RWPE1 (cell line): ENCODE results near the gene FAM131C.
"Not testable (repeated sequence)": the region's sequence is repeated elsewhere in the genome, so short reads cannot be mapped to it uniquely, and the experiment has no call there.

Experiments
- CTCF ChIA-PET: fragments of 350-600 bp; sonication (Branson Sonifier 250); formaldehyde crosslinking; extraction: SDS; loops from one replicate; lab custom pipeline; 2021; lab: Yijun Ruan, JAX
- POLR2A ChIA-PET: fragments of 400-600 bp; formaldehyde crosslinking; extraction: SDS; loops from one replicate; lab custom pipeline; 2020; ENCODE audit warnings: antibody characterized with exemption; ENCODE audit not compliant: low non-redundant PET; lab: Yijun Ruan, JAX
- DNase-seq: peaks from one replicate; pipeline ENCODE4 v3.0.0; 2012; ENCODE audit warnings: low spot score
- H3K27ac ChIP-seq: fragments of 450-650 bp; 2 replicates; pipeline ENCODE4 v1.5.1; 2017
- TF ChIP-seq, protein P1 (sequence below): fragments of 450-650 bp; conservative IDR thresholded peaks from 2 replicates; pipeline ENCODE4 v1.5.1; 2017; ENCODE audit warnings: low read depth, mild to moderate bottlenecking

Gene FAM131C

DNA sequence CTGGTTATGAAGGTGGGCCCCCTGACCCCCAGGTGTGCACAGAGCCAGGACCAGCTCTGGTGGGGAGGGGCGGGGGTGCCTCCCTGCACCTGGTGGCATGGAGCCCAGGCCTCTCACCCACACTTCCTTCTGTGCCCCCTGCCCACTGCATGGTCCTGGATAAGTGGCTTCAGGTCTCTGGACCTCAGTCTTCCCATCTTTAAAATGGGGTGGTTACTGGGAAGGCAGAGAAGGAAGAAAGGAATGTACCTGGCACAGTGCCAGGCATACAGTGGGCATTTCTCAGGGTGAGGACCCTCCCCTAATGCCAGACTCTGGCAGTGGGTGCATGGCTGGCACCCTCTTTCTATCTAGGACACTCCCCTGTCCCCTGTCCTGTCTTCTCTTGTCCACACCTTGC lies 44.2 kb downstream of the FAM131C start:
- no peak for DNase-seq
- H3K27ac ChIP-seq, result no peak overlapping the region
- CTCF ChIA-PET, result no interaction called here
- TF ChIP-seq, protein P1, sequence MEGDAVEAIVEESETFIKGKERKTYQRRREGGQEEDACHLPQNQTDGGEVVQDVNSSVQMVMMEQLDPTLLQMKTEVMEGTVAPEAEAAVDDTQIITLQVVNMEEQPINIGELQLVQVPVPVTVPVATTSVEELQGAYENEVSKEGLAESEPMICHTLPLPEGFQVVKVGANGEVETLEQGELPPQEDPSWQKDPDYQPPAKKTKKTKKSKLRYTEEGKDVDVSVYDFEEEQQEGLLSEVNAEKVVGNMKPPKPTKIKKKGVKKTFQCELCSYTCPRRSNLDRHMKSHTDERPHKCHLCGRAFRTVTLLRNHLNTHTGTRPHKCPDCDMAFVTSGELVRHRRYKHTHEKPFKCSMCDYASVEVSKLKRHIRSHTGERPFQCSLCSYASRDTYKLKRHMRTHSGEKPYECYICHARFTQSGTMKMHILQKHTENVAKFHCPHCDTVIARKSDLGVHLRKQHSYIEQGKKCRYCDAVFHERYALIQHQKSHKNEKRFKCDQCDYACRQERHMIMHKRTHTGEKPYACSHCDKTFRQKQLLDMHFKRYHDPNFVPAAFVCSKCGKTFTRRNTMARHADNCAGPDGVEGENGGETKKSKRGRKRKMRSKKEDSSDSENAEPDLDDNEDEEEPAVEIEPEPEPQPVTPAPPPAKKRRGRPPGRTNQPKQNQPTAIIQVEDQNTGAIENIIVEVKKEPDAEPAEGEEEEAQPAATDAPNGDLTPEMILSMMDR, result no peak
- POLR2A ChIA-PET, result no interaction called here

- CTCF ChIA-PET, result interaction anchor here (0.6 kb wide), 1 partner anchor 1041 kb away, joined by 4 read pairs; no protein-coding TSS in a partner anchor
- POLR2A ChIA-PET, H3K27ac ChIP-seq, DNase-seq: not testable (repeated sequence)
Measured at GRCh38 chr1:16029003-16029268, 44.5 kb downstream of the FAM131C start.

- CTCF ChIA-PET, result interaction anchor here (0.5 to 0.6 kb wide), 2 partner anchors 14 to 1041 kb away, joined by 3 to 4 read pairs; no protein-coding TSS in a partner anchor
- POLR2A ChIA-PET, result no interaction called here
- no peak overlapping the region for H3K27ac ChIP-seq
- DNase-seq, result no peak
- TF ChIP-seq, protein P1, result no peak
Measured at GRCh38 chr1:16028237-16029002, 45.0 kb downstream of the FAM131C start.

GRCh38 chr1:16026723-16027484 lies 46.5 kb downstream of the FAM131C start:
- no peak for DNase-seq
- H3K27ac ChIP-seq, result no peak overlapping the region
- ChIA-PET CTCF (no interaction called here), POLR2A (no interaction called here)
- TF ChIP-seq, protein P1, result no peak

DNA sequence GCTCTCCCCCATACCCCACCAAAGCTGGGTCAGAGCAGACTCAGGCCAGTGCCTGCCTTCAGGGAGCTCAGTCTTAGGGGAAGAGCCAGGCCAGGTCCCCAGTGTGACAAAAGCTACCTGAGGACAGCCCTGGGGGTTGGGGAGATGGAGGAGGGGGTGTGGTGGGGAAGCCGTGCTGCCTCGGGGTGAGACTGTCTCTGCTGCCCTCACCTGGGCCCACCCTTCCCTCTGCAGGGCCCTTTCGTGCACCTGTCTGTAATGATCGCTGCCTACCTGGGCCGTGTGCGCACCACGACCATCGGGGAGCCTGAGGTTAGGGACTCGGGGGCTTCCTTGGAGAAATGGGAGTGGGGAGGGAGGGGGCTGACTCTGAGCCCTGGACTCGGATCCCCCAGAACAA lies 47.1 kb downstream of the FAM131C start:
- H3K27ac ChIP-seq, CTCF ChIA-PET, DNase-seq, POLR2A ChIA-PET: not testable (repeated sequence)

GRCh38 chr1:16023050-16023653 lies 50.3 kb downstream of the FAM131C start:
- DNase-seq, result no peak
- ChIA-PET CTCF (interaction anchor here (0.7 kb wide), 1 partner anchor 33 kb away, joined by 3 read pairs; no protein-coding TSS in a partner anchor), POLR2A (no interaction called here)
- no peak overlapping the region for H3K27ac ChIP-seq
- TF ChIP-seq, protein P1, result no peak

DNA sequence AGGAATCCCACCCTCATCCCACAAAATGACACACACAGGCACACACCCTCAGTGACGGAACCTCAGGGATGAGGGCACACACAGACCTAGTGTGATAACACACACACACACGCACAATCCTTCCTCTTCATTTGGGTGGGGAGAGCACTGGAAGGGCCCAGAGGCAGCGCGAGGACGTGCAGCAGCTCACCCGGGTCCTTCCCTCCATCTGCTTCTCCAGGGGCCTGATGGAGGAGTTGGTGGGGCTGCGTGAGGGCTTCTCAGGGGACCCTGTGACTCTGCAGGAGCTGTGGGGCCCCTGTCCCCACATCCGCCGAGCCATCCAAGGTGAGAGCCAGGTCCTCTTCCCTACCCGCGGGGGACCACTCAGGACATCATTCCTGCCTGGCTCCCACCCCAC lies 51.1 kb downstream of the FAM131C start:
- ChIA-PET POLR2A (no interaction called here), CTCF (interaction anchor here (0.7 kb wide), 1 partner anchor 34 kb away, joined by 3 read pairs; no protein-coding TSS in a partner anchor)
- TF ChIP-seq, protein P1, result no peak
- DNase-seq, result no peak
- no peak overlapping the region for H3K27ac ChIP-seq
